Hematopoietic multipotent progenitor cell treated with erythropoietin and hydrocortisone succinate and interleukin-3 and kit ligand, for 8 days (in vitro differentiated cells): Measurements from ENCODE around the gene KRT82.
"Not testable (repeated sequence)": the region's sequence is repeated elsewhere in the genome, so short reads cannot be mapped to it uniquely, and the experiment has no call there.

Experiments used
- DNase-seq: peaks from one replicate; pipeline ENCODE4 v3.0.0-alpha.2; 2015

KRT82 gene

GRCh38 chr12:52434760-52435530 lies 28.8 kb upstream of the KRT82 start:
- no peak for DNase-seq

GRCh38 chr12:52434081-52434733 lies 28.1 kb upstream of the KRT82 start, which contains the start of gene KRT75:
Gene KRT75, minus strand, starts transcription at chr12:52434371. Its CDS starts 67 bp downstream, at chr12:52434304.
- DNase-seq, result no peak

- DNase-seq, result no peak
Observed at GRCh38 chr12:52433501-52434080, 27.5 kb upstream of the KRT82 start.

GRCh38 chr12:52432559-52433207 lies 26.5 kb upstream of the KRT82 start:
- no peak for DNase-seq

- no peak for DNase-seq
Observed at GRCh38 chr12:52428121-52428520, 22.0 kb upstream of the KRT82 start.

GRCh38 chr12:52427083-52427482 lies 20.9 kb upstream of the KRT82 start:
- DNase-seq, result no peak

GRCh38 chr12:52426034-52426433 lies 19.9 kb upstream of the KRT82 start:
- no peak for DNase-seq

- no peak for DNase-seq
Observed at GRCh38 chr12:52425466-52425865, 19.3 kb upstream of the KRT82 start.

GRCh38 chr12:52423661-52424500 lies 17.7 kb upstream of the KRT82 start:
- no peak for DNase-seq

- DNase-seq, result no peak
Observed at GRCh38 chr12:52423035-52423434, 16.9 kb upstream of the KRT82 start.

GRCh38 chr12:52419656-52420055 lies 13.5 kb upstream of the KRT82 start:
- no peak for DNase-seq

GRCh38 chr12:52418576-52419110 lies 12.5 kb upstream of the KRT82 start:
- DNase-seq, result no peak

GRCh38 chr12:52417740-52418139 lies 11.6 kb upstream of the KRT82 start:
- no peak for DNase-seq

- no peak for DNase-seq
Observed at GRCh38 chr12:52416795-52417194, 10.7 kb upstream of the KRT82 start.

GRCh38 chr12:52415870-52416750 lies 10.0 kb upstream of the KRT82 start:
- DNase-seq, result no peak

- DNase-seq, result no peak
Observed at GRCh38 chr12:52414936-52415335, 8.8 kb upstream of the KRT82 start.

GRCh38 chr12:52413782-52414345 lies 7.7 kb upstream of the KRT82 start:
- no peak for DNase-seq

- DNase-seq, result no peak
Observed at GRCh38 chr12:52413202-52413601, 7.1 kb upstream of the KRT82 start.

- DNase-seq, result no peak
Observed at GRCh38 chr12:52411815-52412214, 5.7 kb upstream of the KRT82 start.

GRCh38 chr12:52410589-52411248 lies 4.6 kb upstream of the KRT82 start:
- DNase-seq, result not testable (repeated sequence)
